COLO829 (cell line): ENCODE results near the gene MAPKAPK3.

ENCODE experiments used
- DNase-seq: peaks from one replicate; pipeline ENCODE4 v3.0.0; 2012; ENCODE audit warnings: low spot score

The MAPKAPK3 gene

DNA sequence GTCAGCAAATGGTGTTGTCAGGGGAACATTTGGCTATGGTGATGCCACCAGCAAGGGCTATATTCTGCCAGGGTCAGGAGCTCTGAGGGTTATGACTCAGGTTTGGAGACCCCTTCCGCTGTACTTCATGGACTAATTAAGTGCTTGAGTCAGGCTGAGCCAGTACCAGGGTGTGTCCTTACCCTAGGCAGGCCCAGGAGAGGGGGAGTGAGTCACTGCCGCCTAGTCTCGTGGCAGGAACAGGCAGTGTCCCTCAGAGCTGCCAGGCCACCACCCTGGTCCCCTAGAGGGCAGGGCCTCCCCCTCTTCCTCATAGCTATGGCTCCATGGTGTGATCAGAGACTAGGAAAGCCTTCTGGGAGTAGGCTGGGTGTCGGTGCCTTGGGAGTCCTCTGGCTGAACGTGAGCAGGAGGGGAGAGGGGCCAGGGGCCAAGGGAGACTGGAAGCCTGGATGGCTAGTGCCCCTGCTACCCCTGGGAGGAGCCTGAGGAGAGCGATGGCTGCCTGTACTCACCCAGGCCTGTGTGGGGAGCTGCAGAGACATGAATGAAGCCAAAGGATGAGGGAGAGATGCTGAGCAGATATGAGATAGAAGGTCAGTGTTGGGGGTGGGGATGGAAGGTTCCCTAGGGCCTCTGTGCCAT is 10.6 kb downstream of the MAPKAPK3 start:
- no peak for DNase-seq

DNA sequence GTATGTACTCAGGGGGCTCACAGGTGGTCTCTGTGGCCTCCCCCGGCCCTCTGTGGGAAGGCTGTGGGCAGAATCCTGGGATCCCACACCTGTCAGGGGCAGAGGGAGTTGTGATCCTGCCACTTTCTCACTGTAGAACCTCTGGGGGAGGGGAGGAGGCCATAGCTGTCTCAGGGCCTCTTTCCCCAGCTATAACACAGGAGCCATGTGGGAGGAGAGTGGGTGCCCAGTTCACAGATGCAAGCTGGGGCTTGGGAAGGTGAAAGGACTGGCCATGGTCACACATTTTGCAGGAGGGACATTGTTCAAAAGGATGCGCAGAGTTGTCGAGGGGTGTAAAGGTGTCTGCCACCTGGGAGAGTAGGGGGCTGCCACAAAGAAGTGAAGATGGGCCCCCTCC is 11.7 kb downstream of the MAPKAPK3 start:
- no peak for DNase-seq

DNA sequence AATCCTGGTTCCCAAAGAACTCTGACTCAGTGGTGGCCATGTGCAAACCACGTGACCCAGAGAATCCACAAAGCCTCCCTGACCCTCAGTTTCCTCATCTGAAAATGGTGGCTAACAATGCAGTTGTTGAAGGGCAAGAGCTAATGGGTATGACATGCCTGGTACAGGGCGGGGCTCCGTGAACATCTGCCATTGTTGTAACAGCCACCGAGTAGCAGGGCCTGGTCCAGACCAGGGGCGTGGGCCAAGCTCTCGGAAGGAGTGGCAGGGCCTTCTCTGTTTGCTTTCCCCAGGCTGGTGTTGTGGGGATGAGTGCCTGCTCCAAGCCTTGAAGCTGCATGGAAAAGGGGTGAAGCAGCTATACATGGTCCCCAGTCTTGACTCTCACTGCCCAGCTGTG is 13.4 kb downstream of the MAPKAPK3 start:
- no peak for DNase-seq

GRCh38 chr3:50630877-50631276 is 13.9 kb downstream of the MAPKAPK3 start:
- DNase-seq = no peak

DNA sequence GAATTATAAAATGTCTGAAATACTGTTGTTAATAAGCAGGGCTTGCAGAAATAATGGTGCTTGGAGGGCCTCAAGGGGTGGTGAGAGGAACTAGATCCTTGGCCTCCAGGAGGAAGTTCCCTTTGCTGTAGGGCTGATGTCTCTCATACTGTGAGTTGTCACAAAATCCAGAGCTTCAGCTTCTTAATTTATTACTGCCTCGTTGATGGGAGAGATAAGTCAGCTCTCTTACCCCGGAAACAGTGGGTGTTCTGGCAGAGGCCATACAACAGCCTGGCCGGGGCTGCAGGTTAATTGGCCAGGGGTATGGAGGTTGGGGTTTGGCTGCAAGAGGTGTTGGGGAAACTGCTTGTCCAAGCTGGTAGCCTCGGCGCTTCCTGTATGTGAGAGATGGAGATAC is 15.5 kb downstream of the MAPKAPK3 start:
- no peak for DNase-seq

DNA sequence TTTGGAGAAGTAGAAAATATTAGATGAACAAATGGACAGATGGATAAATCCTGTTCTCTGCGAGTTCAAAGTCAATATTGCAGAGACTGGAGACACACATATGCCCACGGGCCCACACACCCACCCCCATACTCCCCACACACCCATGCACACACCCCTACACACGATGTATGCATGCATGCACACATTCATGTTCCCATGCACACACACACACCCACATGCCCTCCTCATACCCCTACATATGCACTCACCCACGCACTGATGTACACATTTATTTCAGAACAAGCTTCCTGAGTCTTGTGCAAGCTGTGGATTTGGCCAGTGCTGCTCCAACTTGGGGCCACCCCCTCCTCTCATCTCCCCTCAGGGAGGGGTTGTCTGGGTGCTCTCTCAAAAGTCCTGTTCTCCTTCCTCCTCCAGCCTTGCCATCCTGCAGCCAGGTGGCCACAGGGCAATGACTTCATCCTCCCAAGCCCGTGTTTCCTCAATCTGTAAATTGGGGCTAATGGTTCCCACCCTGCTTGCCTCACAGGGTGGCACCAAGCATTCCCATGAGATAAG is 16.4 kb downstream of the MAPKAPK3 start:
- no peak for DNase-seq

- no peak for DNase-seq
Observed at GRCh38 chr3:50635066-50635465, 18.1 kb downstream of the MAPKAPK3 start.

GRCh38 chr3:50637011-50637410 is 20.1 kb downstream of the MAPKAPK3 start:
- DNase-seq = no peak

GRCh38 chr3:50637945-50638344 is 21.0 kb downstream of the MAPKAPK3 start:
- DNase-seq = no peak

GRCh38 chr3:50639055-50639494 is 22.1 kb downstream of the MAPKAPK3 start:
- no peak for DNase-seq

DNA sequence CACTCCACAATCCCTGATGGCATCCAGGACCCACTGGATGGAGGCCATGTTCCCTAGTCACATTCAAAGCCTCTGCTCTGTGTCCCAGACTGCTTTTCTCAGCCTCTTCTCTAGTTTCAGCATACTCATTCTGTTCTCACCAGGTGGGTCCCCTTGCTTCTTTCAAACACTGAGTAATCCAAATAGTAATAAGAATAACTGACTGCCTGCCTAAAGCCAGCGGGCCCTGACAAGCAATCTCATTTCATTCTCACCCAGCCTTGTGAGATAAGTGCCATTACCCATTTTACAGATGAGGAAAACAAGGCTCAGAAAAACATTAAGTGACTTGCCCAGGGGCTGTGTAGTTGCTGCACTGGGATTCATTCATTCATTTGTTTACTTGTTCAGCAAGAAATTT is 25.4 kb downstream of the MAPKAPK3 start:
- no peak for DNase-seq

DNA sequence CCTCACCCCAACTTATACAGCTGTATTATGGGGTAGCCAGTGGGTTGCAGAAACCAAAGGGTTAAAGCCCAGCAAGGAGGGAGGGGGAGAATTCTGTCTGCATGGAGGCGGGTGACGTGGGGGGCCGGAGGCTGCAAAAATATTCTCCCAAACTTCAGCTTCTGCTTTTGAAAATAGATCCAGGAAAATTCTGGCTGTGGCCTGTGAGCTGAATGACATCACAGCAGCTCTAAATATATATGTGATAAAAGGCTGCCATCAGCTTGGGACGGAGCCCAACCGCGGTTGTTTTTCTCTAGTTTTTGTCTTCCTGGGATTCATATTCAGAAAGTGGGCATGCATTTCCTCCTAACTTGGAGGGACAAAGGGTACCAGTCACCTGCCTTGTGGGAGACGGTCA is 27.6 kb downstream of the MAPKAPK3 start:
- DNase-seq = no peak

- DNase-seq = no peak
Observed at GRCh38 chr3:50645378-50645777, 28.4 kb downstream of the MAPKAPK3 start.

DNA sequence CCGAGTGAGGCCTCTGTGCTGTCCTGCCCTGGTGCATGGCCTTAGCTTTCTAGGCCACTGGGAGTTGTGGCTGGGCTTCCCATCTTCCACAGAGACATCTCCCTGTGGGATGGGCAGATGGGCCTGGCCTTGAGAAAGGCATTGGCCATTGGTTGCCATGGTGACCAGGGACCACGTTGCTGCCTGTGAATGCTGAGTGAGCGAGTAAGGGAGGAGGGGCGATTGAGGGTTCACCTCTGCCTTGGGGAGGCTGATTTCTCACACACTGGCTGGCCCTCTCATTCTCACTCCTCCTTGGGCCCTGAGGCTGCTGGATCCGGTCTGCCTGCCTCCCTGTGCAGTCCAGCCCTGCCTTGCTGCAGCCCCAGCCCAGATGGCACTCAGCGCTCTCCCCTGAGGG is 31.4 kb downstream of the MAPKAPK3 start:
- no peak for DNase-seq

GRCh38 chr3:50648944-50649343 is 32.0 kb downstream of the MAPKAPK3 start:
- no peak for DNase-seq

DNA sequence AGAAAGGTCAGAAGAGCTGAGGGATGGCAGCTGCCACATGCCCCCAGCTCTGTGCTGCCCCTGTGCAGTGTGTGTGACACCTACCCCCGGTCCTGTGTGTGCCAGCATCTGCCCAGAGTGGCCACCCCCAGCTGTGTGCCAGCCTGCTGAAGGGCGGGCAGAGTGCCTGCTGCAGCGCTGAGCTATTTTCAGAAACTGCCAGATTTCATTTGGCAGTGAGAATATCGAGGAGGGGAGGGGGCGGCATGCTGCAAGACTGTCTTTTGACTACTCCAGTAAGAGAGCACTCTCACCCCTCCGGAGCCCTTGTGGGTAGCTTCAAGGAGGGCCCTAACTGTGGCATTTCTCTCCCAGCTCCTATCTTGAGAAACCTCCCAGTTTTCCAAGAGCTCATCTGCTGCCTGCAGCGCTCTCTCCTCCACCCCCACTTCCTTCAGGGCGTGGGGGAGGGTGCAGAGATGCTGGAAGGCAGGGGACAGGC is 32.5 kb downstream of the MAPKAPK3 start:
- DNase-seq = no peak

DNA sequence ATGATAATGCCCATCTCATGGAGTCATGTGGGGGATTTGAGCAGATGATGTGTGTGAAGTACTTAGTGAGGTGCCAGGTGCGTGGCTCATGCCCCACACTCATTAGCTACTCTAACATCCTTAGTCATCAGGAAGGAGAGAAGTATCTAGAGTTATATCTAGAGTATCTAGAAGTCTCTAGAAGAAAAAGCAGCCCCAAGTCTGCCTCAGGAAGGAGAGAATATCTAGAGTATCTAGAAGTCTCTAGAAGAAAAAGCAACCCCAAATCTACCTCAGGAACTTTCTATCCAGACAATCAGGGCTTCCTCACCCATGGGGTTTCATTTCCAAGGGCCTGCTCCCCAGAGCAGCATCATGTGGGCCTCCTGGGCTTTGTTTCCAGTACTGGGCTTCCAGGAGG is 33.1 kb downstream of the MAPKAPK3 start:
- DNase-seq = no peak

- no peak for DNase-seq
Observed at GRCh38 chr3:50651445-50651844, 34.5 kb downstream of the MAPKAPK3 start.

DNA sequence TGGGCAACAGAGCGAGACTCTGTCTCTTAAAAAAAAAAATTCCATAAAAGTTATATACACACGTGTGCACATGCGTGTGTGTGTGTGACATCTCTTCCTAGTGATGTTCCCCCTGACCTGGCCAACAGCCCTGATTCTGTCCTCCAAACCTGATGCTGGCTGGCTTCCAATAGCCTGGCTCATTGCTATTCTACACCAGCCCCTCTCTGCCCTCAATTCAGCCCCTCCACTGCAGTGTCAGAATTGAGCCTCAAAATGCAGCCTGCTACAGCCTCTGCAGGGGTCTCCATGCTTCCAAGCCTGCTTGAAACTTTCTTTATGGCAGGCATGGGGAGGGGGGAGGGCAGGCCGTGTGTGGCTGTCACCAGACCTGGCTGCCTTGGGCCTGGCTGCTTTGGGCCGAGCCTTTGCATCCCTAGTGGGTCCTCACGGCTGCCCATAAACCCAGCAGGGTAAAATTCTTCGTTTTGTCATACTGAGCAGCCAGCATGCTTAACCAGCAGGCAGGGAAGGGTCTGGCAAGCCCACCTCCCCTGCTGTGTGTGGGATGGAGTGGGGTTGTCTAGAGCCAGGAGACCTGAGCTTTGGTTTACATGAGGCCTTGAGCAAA is 35.1 kb downstream of the MAPKAPK3 start:
- DNase-seq = no peak

DNA sequence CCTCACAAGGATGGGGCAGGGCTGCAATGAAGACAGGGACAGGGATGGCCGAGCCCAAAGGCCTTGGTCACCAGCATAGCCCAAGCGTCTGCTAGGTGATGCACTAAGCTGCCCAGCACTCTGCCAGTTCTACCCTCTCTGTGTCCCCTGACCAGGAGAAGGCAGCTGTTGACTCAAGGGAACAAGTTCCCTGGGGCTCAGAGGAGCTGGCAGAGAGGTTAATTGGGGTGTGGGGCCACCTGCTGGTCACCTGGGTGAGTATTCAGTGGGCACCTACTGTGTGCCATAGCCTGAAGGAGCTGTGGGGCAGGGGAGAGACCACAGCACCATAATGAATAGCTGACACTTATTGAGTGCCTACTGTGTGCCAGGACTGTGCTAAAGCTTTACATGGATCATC is 35.8 kb downstream of the MAPKAPK3 start:
- DNase-seq = no peak

GRCh38 chr3:50653937-50654595 is 37.1 kb downstream of the MAPKAPK3 start:
- no peak for DNase-seq

- no peak for DNase-seq
Observed at GRCh38 chr3:50655009-50655830, 38.3 kb downstream of the MAPKAPK3 start.
